SH-SY5Y (cell line): ENCODE results near the gene RND2.

ENCODE experiments used
- GATA2 ChIP-seq: IDR thresholded peaks from 2 replicates; pipeline ENCODE4 v1.6.1; 2011; ENCODE audit warnings: mild to moderate bottlenecking, low read depth, low read length
- GATA3 ChIP-seq: IDR thresholded peaks from 2 replicates; pipeline ENCODE4 v1.6.1; 2011; ENCODE audit warnings: low read depth, mild to moderate bottlenecking, low read length, moderate library complexity

DNA sequence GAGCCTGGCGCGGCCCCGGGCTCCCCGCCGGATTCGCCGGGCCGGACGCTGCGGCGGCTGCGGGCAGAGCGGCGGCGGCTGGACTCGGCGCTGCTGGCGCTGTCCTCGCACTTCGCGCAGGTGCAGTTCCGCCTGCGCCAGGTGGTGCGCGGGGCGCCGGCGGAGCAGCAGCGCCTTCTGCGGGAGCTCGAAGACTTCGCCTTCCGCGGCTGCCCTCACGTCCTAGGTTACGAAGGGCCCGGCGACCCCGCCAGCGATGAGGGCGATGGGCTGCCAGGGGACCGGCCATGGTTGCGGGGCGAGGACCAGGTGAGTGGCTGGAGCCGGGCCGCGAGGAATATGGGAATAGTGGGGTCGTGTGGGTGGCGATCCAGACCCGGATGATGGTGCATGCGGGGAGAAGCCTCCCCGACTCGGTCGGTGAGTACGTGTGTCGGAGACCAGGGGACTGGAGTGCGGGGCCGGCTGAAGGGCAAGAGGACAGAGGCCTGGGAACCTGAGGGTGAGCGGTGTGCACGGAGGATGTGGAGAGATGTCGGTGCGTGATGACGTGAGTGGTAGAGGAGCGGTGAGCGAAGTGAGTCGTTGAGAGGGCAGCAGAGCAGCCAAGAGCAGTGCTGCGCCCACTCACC lies 44.1 kb upstream of the RND2 start:
- TF ChIP-seq GATA2: no peak
- no peak for TF ChIP-seq GATA3
